Measurements from ENCODE around the gene IRF9. TPM values are rescaled to one million over a fixed set of nuclear protein-coding genes. Genes with fewer than 3 reads are reported as not detected.
A peak's percentile ranks its signal among the peaks of the same experiment; 100 is the strongest.

Gene IRF9
- total and polyA plus RNA-seq, 2 of the 13 experiments (the other 11 are each of a cell fraction or from before 2014, with no cell fraction given): 14.9 to 49.7 TPM

DNA sequence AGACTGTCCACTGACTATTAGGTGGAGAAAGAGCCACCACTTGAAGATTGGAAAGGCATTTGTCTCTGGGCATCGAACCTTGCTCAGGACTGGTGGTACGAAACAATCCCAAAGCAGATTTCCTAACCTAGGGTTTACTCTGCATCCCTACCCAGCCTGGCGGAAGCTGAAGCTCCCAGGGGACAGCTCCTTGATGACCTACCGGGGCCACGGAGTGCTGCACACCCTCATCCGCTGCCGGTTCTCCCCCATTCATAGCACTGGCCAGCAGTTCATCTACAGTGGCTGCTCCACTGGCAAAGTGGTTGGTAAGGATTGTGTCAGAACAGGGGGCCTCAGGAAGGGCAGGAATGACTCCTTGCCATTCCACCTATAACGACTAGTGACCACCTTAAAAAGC lies 39.9 kb upstream of the IRF9 start (continued):
- no peak for TF ChIP-seq ZNF142 (CRISPR knock-in tag; IDR thresholded peaks at IDR 0.05)

- TF ChIP-seq CENPT (CRISPR knock-in tag; IDR thresholded peaks at IDR 0.05; ENCODE audit: low read depth) (0 out of 2 replicates have a peak, but pooled peaks have one; percentile 34), RFXANK (CRISPR knock-in tag; IDR thresholded peaks at IDR 0.05) (no peak), RBFOX2 (IDR thresholded peaks at IDR 0.05; ENCODE audit: low read depth, low read length) (peak; percentile 40; the same call in 1 of the 2 replicates)
- DNase-seq (ENCODE audit: low spot score) (no peak), FAIRE-seq (no peak), ATAC-seq (no peak; the same call in 2 of the 3 replicates)
- Histone ChIP-seq H3K9me3 (ENCODE audit: low read length) (no peaks in the 10 kb centered on the region), H3K4me2 (ENCODE audit: low read depth, low read length) (no peak overlapping the region), H3K27me3 (ENCODE audit: control insufficient read depth in 1 of 2, insufficient read depth in 2 of 2, low read length in 2 of 2) (no peaks in the 10 kb centered on the region), H4K20me1 (ENCODE audit: insufficient read depth, low read length) (no peaks in the 10 kb centered on the region), H3K79me2 (ENCODE audit: insufficient read depth, low read length) (peaks cover 10% of the 10 kb centered on the region), H3K9ac (ENCODE audit: insufficient read depth, low read depth, low read length) (no peak overlapping the region), H2AFZ (ENCODE audit: low read length) (no peak overlapping the region), H3K4me3 (replicated peaks in 1 of 3; ENCODE audit: insufficient read depth in 1 of 3, low read depth in 2 of 3, low read length in 3 of 3) (no peak overlapping the region), H3K36me3 (replicated peaks in 1 of 2; ENCODE audit: control insufficient read depth in 1 of 2, insufficient read depth in 2 of 2, low read length in 2 of 2) (peaks cover 56 to 62% of the 10 kb centered on the region in 2 experiments), H3K4me1 (ENCODE audit: insufficient read depth, low read length) (peaks cover 5% of the 10 kb centered on the region; the same call in 1 of the 2 replicates), H3K27ac (ENCODE audit: extremely low read length, insufficient read depth, low read length) (no peak overlapping the region)
- ChIA-PET POLR2A (interaction anchor here (0.7 to 22.7 kb wide), 5 partner anchors 2 to 66 kb away, joined by 3 to 977 read pairs (median 279); partner anchors contain the start of genes DCAF11, EMC9, FITM1 and IPO4), CTCF (ENCODE audit: low intra/inter-chr PET ratio, low total read pairs) (no interaction called here)
- WGBS (ENCODE audit: low lambda C conversion rate): 82% methylated on average over 4 of the region's 4 CpGs
- in situ Hi-C loops (cut with HindIII; ENCODE audit: extremely low pct_ligation_motif_present, low pct_unique_long_range_greater_than_20kb): loop anchor here (25.0 kb wide), 1 partner anchor 1535 kb away; the partner anchor contains the start of genes ABHD4 and DAD1
- intact Hi-C loops (cut with micrococcal nuclease; ENCODE audit: unreplicated experiment): no loop called here
- BruUV-seq (replicated peaks): no TSS peak
These were observed 38.6 kb upstream of the IRF9 start for GRCh38 chr14:24122416-24122815.

Measured in HepG2 (cell line).